SK-N-SH treated with all-trans-retinoic acid at 6 μM for 48 hours (cell line): ENCODE results near the gene WDFY2.

ENCODE experiments used
- BACH2 ChIP-seq: fragments of 250-450 bp; sonication (Bioruptor Pico); IDR thresholded peaks from 2 replicates; pipeline ENCODE4 v1.9.0; 2021; ENCODE audit warnings: mild to moderate bottlenecking, borderline replicate concordance
- SNAI2 ChIP-seq: fragments of 250-450 bp; sonication (Bioruptor Pico); IDR thresholded peaks from 2 replicates; pipeline ENCODE4 v1.5.0; 2020; ENCODE audit warnings: mild to moderate bottlenecking, moderate library complexity
- TF ChIP-seq, protein P1 (sequence below): fragments of 250-450 bp; sonication (Bioruptor Pico); IDR thresholded peaks from 2 replicates; pipeline ENCODE4 v1.5.0; 2020; ENCODE audit warnings: mild to moderate bottlenecking, moderate library complexity

GRCh38 chr13:51728275-51728673 lies 144.0 kb downstream of the WDFY2 start:
- TF ChIP-seq SNAI2 (CRISPR knock-in tag) = no peak
- TF ChIP-seq, protein P1, sequence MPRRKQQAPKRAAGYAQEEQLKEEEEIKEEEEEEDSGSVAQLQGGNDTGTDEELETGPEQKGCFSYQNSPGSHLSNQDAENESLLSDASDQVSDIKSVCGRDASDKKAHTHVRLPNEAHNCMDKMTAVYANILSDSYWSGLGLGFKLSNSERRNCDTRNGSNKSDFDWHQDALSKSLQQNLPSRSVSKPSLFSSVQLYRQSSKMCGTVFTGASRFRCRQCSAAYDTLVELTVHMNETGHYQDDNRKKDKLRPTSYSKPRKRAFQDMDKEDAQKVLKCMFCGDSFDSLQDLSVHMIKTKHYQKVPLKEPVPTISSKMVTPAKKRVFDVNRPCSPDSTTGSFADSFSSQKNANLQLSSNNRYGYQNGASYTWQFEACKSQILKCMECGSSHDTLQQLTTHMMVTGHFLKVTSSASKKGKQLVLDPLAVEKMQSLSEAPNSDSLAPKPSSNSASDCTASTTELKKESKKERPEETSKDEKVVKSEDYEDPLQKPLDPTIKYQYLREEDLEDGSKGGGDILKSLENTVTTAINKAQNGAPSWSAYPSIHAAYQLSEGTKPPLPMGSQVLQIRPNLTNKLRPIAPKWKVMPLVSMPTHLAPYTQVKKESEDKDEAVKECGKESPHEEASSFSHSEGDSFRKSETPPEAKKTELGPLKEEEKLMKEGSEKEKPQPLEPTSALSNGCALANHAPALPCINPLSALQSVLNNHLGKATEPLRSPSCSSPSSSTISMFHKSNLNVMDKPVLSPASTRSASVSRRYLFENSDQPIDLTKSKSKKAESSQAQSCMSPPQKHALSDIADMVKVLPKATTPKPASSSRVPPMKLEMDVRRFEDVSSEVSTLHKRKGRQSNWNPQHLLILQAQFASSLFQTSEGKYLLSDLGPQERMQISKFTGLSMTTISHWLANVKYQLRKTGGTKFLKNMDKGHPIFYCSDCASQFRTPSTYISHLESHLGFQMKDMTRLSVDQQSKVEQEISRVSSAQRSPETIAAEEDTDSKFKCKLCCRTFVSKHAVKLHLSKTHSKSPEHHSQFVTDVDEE (CRISPR knock-in tag) = no peak
- TF ChIP-seq BACH2 (CRISPR knock-in tag) = no peak
